ENCODE results near the gene ADAM12.

DNA sequence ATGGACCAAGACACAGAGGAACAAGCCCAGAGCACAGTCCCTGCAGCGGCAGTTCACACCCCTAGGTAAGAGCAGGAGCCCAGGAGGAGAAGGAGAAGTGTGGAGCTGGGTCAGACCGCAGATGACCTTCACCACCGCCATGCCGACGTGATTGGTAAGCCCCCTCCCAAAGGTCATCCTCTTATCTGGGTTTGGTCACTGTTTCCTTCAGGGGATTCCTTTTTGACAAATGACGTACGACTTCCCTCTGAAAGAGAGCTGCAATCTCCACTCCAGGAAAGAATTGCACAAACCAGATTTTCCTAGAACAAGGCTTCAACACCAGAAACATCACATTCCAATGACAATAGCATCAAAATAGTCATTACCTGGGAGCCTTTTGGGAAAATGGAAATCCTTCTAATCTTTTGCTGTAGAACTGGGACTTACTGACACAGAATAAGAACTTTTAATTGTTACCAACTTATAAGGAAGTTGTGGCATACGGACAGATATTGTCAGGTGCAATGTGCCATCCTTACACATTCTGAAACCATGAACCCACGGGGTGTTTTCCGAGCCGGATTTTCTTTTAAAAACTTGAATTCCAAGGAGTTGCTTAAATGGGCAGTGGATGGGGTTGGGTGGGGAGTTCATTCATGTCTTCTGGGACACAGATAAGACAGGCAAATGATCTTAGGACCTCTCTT is 20.8 kb upstream of the ADAM12 start:
- no peak for TF ChIP-seq POLR2AphosphoS5 (IDR thresholded peaks at IDR 0.05)
- TF ChIP-seq, protein P1, sequence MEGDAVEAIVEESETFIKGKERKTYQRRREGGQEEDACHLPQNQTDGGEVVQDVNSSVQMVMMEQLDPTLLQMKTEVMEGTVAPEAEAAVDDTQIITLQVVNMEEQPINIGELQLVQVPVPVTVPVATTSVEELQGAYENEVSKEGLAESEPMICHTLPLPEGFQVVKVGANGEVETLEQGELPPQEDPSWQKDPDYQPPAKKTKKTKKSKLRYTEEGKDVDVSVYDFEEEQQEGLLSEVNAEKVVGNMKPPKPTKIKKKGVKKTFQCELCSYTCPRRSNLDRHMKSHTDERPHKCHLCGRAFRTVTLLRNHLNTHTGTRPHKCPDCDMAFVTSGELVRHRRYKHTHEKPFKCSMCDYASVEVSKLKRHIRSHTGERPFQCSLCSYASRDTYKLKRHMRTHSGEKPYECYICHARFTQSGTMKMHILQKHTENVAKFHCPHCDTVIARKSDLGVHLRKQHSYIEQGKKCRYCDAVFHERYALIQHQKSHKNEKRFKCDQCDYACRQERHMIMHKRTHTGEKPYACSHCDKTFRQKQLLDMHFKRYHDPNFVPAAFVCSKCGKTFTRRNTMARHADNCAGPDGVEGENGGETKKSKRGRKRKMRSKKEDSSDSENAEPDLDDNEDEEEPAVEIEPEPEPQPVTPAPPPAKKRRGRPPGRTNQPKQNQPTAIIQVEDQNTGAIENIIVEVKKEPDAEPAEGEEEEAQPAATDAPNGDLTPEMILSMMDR (IDR thresholded peaks at IDR 0.05 in 8 of 11, conservative IDR thresholded peaks at IDR 0.05 in 3 of 11), result no peak

Measured in spleen (tissue), 7 donors.